H1 (cell line): ENCODE results near the gene PXMP4. TPM values are rescaled to one million over a fixed set of nuclear protein-coding genes. Genes with fewer than 3 reads are reported as not detected.

Experiments used
- CTCF ChIA-PET: fragments of 300-600 bp; sonication (Branson Sonifier 250); formaldehyde crosslinking; loops from one replicate; lab custom pipeline; 2021; ENCODE audit not compliant: partially characterized antibody; lab: Charles Lee
- POLR2A ChIA-PET: fragments of 300-600 bp; sonication (Branson Sonifier 250); formaldehyde crosslinking; loops from one replicate; lab custom pipeline; 2021; ENCODE audit warnings: inconsistent platforms; ENCODE audit not compliant: partially characterized antibody; lab: Charles Lee
- DNase-seq, 2 experiments: peaks; one replicate each; pipeline versions ENCODE4 v3.0.0 to v3.0.0-alpha.2; 2010 to 2022; ENCODE audit warnings: low spot score in 2 of 2, low read depth in 1 of 2, mixed read lengths in 1 of 2
- FAIRE-seq: peaks from 2 replicates; lab custom pipeline; 2011; peaks lifted over from hg19 to GRCh38; lab: Jason Lieb, UNC
- H2AFZ ChIP-seq: 2 replicates; pipeline ENCODE4 v1.8.1; 2012; ENCODE audit warnings: low read length, inconsistent platforms
- H2AK5ac ChIP-seq: 2 replicates; pipeline ENCODE4 v1.6.1; 2013; ENCODE audit warnings: low read depth, low read length
- H2BK120ac ChIP-seq: replicated peaks from 2 replicates; pipeline ENCODE3; 2013; ENCODE audit warnings: low read depth, low read length, inconsistent platforms
- H2BK12ac ChIP-seq: 2 replicates; pipeline ENCODE4 v1.6.1; 2013; ENCODE audit warnings: low read depth, low read length
- H2BK15ac ChIP-seq: 2 replicates; pipeline ENCODE4 v1.6.1; 2013; ENCODE audit warnings: low read length
- H2BK20ac ChIP-seq: 2 replicates; pipeline ENCODE4 v1.6.1; 2013; ENCODE audit warnings: low read length
- H2BK5ac ChIP-seq: 2 replicates; pipeline ENCODE4 v1.6.1; 2013; ENCODE audit warnings: low read depth, low read length
- H3K14ac ChIP-seq: 2 replicates; pipeline ENCODE4 v1.6.1; 2013; ENCODE audit warnings: inconsistent platforms; ENCODE audit not compliant: insufficient read length
- H3K18ac ChIP-seq: 2 replicates; pipeline ENCODE4 v1.6.1; 2013; ENCODE audit warnings: low read length; ENCODE audit errors: extremely low read depth
- H3K23ac ChIP-seq: 2 replicates; pipeline ENCODE4 v1.6.1; 2013; ENCODE audit warnings: inconsistent platforms; ENCODE audit not compliant: insufficient read length
- H3K23me2 ChIP-seq: 2 replicates; pipeline ENCODE4 v1.6.1; 2013; ENCODE audit warnings: low read depth, low read length
- H3K27ac ChIP-seq: 2 replicates; pipeline ENCODE4 v1.6.1; 2011; ENCODE audit warnings: low read depth, low read length, inconsistent platforms
- H3K27me3 ChIP-seq, 4 experiments: replicated peaks in 1 of 4; 1 replicate in 1 of 4; 2 replicates in 3 of 4; pipeline versions ENCODE4 v1.6.1 to v1.8.1; 2011 to 2013; ENCODE audit warnings: low read length in 3 of 4, mild to moderate bottlenecking in 3 of 4, inconsistent platforms in 2 of 4, mixed read lengths in 2 of 4, moderate library complexity in 1 of 4; ENCODE audit not compliant: control insufficient read depth in 3 of 4, insufficient read depth in 3 of 4; ENCODE audit errors: extremely low read depth in 1 of 4
- H3K36me3 ChIP-seq, 4 experiments: 2 replicates each; pipeline versions ENCODE4 v1.6.1 to v1.8.1; 2011 to 2013; ENCODE audit warnings: mild to moderate bottlenecking in 4 of 4, low read length in 3 of 4, moderate library complexity in 2 of 4, control low read depth in 1 of 4, inconsistent platforms in 1 of 4; ENCODE audit not compliant: insufficient read depth in 4 of 4, control insufficient read depth in 2 of 4
- H3K4ac ChIP-seq: replicated peaks from 2 replicates; pipeline ENCODE3; 2013; ENCODE audit warnings: low read length, low read depth, mixed read lengths, inconsistent platforms; ENCODE audit not compliant: insufficient read length
- H3K4me1 ChIP-seq, 4 experiments: replicated peaks in 1 of 4; 1 replicate in 1 of 4; 2 replicates in 3 of 4; pipeline versions ENCODE4 v1.6.1 to v1.8.1; 2011 to 2013; ENCODE audit warnings: low read length in 3 of 4, inconsistent platforms in 2 of 4, mixed read lengths in 1 of 4; ENCODE audit not compliant: insufficient read depth in 4 of 4, control insufficient read depth in 3 of 4
- H3K4me2 ChIP-seq, 2 experiments: 2 replicates each; pipeline versions ENCODE4 v1.6.1 to v1.8.1; 2011 to 2013; ENCODE audit warnings: low read depth in 2 of 2, low read length in 2 of 2, control low read depth in 1 of 2, inconsistent platforms in 1 of 2, mild to moderate bottlenecking in 1 of 2; ENCODE audit not compliant: insufficient read depth in 1 of 2
- H3K4me3 ChIP-seq, 4 experiments: fragments of 200-600, 300-600 bp in 1 of 4; sonication (generic), shearing (Covaris generic), sonication (Bioruptor Twin) in 1 of 4; 2 replicates each; pipeline versions ENCODE4 v1.5.1 to v1.8.1; 2011 to 2016; ENCODE audit warnings: low read length in 4 of 4, low read depth in 3 of 4, control low read depth in 2 of 4, inconsistent platforms in 2 of 4, mild to moderate bottlenecking in 2 of 4, mixed read lengths in 1 of 4, moderate library complexity in 1 of 4; ENCODE audit not compliant: insufficient read depth in 2 of 4; ENCODE audit errors: extremely low read depth in 1 of 4
- H3K56ac ChIP-seq: replicated peaks from 2 replicates; pipeline ENCODE3; 2013; ENCODE audit warnings: low read depth, mild to moderate bottlenecking, mixed read lengths, low read length, inconsistent platforms; ENCODE audit not compliant: insufficient read length
- H3K79me1 ChIP-seq: 2 replicates; pipeline ENCODE4 v1.6.1; 2013; ENCODE audit warnings: low read depth, low read length, control low read depth
- H3K79me2 ChIP-seq, 2 experiments: 2 replicates each; pipeline versions ENCODE4 v1.6.1 to v1.8.1; 2012 to 2013; ENCODE audit warnings: low read length in 2 of 2, mild to moderate bottlenecking in 2 of 2, inconsistent platforms in 1 of 2; ENCODE audit not compliant: insufficient read depth in 2 of 2, control insufficient read depth in 1 of 2
- H3K9ac ChIP-seq, 4 experiments: replicated peaks in 1 of 4; 1 replicate in 1 of 4; 2 replicates in 3 of 4; pipeline versions ENCODE4 v1.6.1 to v1.8.1; 2011 to 2013; ENCODE audit warnings: low read depth in 3 of 4, low read length in 3 of 4, control low read depth in 2 of 4, mild to moderate bottlenecking in 2 of 4, moderate library complexity in 2 of 4, inconsistent platforms in 1 of 4; ENCODE audit errors: extremely low read depth in 1 of 4
- H3K9me3 ChIP-seq, 2 experiments: 2 replicates each; pipeline versions ENCODE4 v1.6.1 to v1.8.1; 2012 to 2013; ENCODE audit warnings: mild to moderate bottlenecking in 2 of 2, moderate library complexity in 2 of 2, control low read depth in 1 of 2, inconsistent platforms in 1 of 2, low read depth in 1 of 2, low read length in 1 of 2, mixed read lengths in 1 of 2; ENCODE audit not compliant: insufficient read depth in 2 of 2
- H4K20me1 ChIP-seq, 2 experiments: replicated peaks in 1 of 2; 2 replicates each; pipeline versions ENCODE3 to v1.8.1; 2011 to 2013; ENCODE audit warnings: inconsistent platforms in 2 of 2, low read length in 2 of 2, mild to moderate bottlenecking in 1 of 2; ENCODE audit not compliant: insufficient read depth in 2 of 2, control insufficient read depth in 1 of 2
- H4K5ac ChIP-seq: 2 replicates; pipeline ENCODE4 v1.6.1; 2013; ENCODE audit warnings: low read length, low read depth, mixed read lengths, inconsistent platforms; ENCODE audit not compliant: insufficient read length
- H4K8ac ChIP-seq: 2 replicates; pipeline ENCODE4 v1.8.0; 2013; ENCODE audit warnings: mild to moderate bottlenecking, moderate library complexity, low read length, inconsistent platforms; ENCODE audit not compliant: insufficient read depth; ENCODE audit errors: extremely low read depth
- H4K91ac ChIP-seq: replicated peaks from 2 replicates; pipeline ENCODE3; 2013; ENCODE audit warnings: low read length, mixed read lengths, inconsistent platforms; ENCODE audit not compliant: insufficient read length
- BCL11A ChIP-seq, 2 experiments: IDR thresholded peaks; one replicate each; pipeline ENCODE4 v1.6.1; 2011; ENCODE audit warnings: low read depth in 2 of 2, low read length in 2 of 2, mild to moderate bottlenecking in 2 of 2
- BRCA1 ChIP-seq: IDR thresholded peaks from 2 replicates; pipeline ENCODE4 v1.6.1; 2012; ENCODE audit warnings: low read depth, low read length, improper control_type of control experiment
- EGR1 ChIP-seq: IDR thresholded peaks from 2 replicates; pipeline ENCODE4 v1.6.1; 2011; ENCODE audit warnings: low read depth, low read length, borderline replicate concordance
- GABPA ChIP-seq: IDR thresholded peaks from 2 replicates; pipeline ENCODE4 v1.6.1; 2011; ENCODE audit warnings: mild to moderate bottlenecking, low read length, moderate library complexity, borderline replicate concordance; ENCODE audit not compliant: insufficient read depth
- HDAC2 ChIP-seq, 2 experiments: fragments of 300-600 bp in 1 of 2; sonication (generic) in 1 of 2; IDR thresholded peaks; 2 replicates each; pipeline ENCODE4 v1.6.1; 2011 to 2012; ENCODE audit warnings: low read depth in 2 of 2, low read length in 2 of 2, mild to moderate bottlenecking in 2 of 2, moderate library complexity in 2 of 2, borderline replicate concordance in 1 of 2, inconsistent platforms in 1 of 2
- JUN ChIP-seq: IDR thresholded peaks from 2 replicates; pipeline ENCODE4 v1.6.1; 2011; ENCODE audit warnings: low read depth, mild to moderate bottlenecking, improper control_type of control experiment, low read length
- POU5F1 ChIP-seq: IDR thresholded peaks from 2 replicates; pipeline ENCODE4 v1.6.1; 2011; ENCODE audit warnings: low read depth, mild to moderate bottlenecking, low read length, moderate library complexity
- SRF ChIP-seq: IDR thresholded peaks from 2 replicates; pipeline ENCODE4 v1.6.1; 2011; ENCODE audit warnings: mild to moderate bottlenecking, low read depth, low read length, moderate library complexity
- SUZ12 ChIP-seq: fragments of 200-600 bp; sonication (generic); IDR thresholded peaks from 2 replicates; pipeline ENCODE4 v1.6.1; 2012; ENCODE audit warnings: mild to moderate bottlenecking, inconsistent platforms, low read length, moderate library complexity, mixed read lengths
- YY1 ChIP-seq: IDR thresholded peaks from 2 replicates; pipeline ENCODE4 v1.6.1; 2011; ENCODE audit warnings: low read depth, mild to moderate bottlenecking, low read length
- WGBS, 2 experiments: shearing (Covaris generic) in 1 of 2; methylation state at CpG; one replicate each; pipeline versions ENCODE4 v1.1.6 to v1.1.7; 2013 to 2015; ENCODE audit warnings: low lambda C conversion rate in 2 of 2, mixed read lengths in 2 of 2, inconsistent platforms in 1 of 2, low coverage in 1 of 2, missing lambda C conversion rate in 1 of 2; ENCODE audit not compliant: insufficient replicate concordance in 2 of 2, insufficient coverage in 1 of 2, insufficient read length in 1 of 2; ENCODE audit errors: extremely low coverage in 1 of 2, missing lambda C conversion rate in 1 of 2; 5-methylcytosine and 5-hydroxymethylcytosine counted together
- polyA plus RNA-seq, 7 experiments: library from polyadenylated mRNA; depleted of rRNA in 3 of 7; stranded (reverse) in 5 of 7; unstranded in 2 of 7; fragments of >200 nt in 5 of 7; fragments of 200-250 nt in 2 of 7; gene quantifications; 1 replicate in 5 of 7; 2 replicates in 1 of 7; 4 replicates in 1 of 7; pipeline versions ENCODE4 v1.2.1 to v1.2.3, GENCODE V29; 2011 to 2013; ENCODE audit warnings: missing spikeins in 2 of 7, mixed read lengths in 2 of 7
- total RNA-seq: library from RNA; stranded (reverse); fragmentation: NEBNext Ultra II Directional; extraction: Animal tissue kit (Norgen Biotek cat#: 25700); gene quantifications from 2 replicates; pipeline ENCODE4 v1.2.1, GENCODE V29; 2021
- TF ChIP-seq, protein P1 (sequence below), 3 experiments: IDR thresholded peaks; 1 replicate in 2 of 3; 2 replicates in 1 of 3; pipeline versions ENCODE4 v1.5.1 to v1.6.1; 2011; ENCODE audit warnings: low read length in 3 of 3, mild to moderate bottlenecking in 3 of 3, inconsistent platforms in 2 of 3, low read depth in 1 of 3, moderate library complexity in 1 of 3; ENCODE audit not compliant: insufficient read depth in 1 of 3; ENCODE audit errors: control extremely low read depth in 1 of 3

The PXMP4 gene
- total and polyA plus RNA-seq, 2 of the 8 experiments (the other 6 are each of a cell fraction or from before 2014, with no cell fraction given) = 3.3 to 3.4 TPM

DNA sequence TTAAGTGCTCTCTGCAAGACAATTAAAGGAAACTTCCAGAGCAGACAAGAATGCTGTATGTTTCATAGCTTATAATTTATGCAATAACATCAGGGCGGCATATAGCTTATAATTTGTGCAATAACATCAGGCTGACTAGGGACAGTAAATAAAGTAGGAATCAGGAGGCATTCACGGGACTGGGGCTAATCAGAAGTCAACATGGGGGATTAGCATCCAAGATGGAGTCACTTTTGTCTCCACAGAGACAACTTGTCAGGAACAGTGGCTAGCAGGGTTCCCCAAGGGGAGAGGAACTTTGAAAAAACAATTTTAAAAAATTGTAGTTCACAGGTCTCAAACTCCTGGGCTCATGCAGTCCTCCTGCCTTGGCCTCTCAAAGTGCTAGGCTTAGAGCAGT is 8.4 kb upstream of the PXMP4 start:
- H2BK20ac ChIP-seq = no peak overlapping the region
- 86% methylated on average over 2 of the region's 2 CpGs; no CpG with 5 or more reads in 1 of the 2 experiments for WGBS, 2 experiments
- H3K27ac ChIP-seq = no peak overlapping the region
- H3K79me1 ChIP-seq = no peaks in the 10 kb centered on the region
- no peak overlapping the region for H3K9ac ChIP-seq
- no peak for FAIRE-seq
- no peak overlapping the region for H4K5ac ChIP-seq
- no peak overlapping the region for H3K56ac ChIP-seq
- H3K27me3 ChIP-seq = no peaks in the 10 kb centered on the region
- H3K23ac ChIP-seq = no peak overlapping the region
- H2AK5ac ChIP-seq = no peak overlapping the region
- H3K36me3 ChIP-seq = no peaks in the 10 kb centered on the region
- H3K14ac ChIP-seq = no peak overlapping the region
- no peak overlapping the region for H2BK12ac ChIP-seq
- H3K4me2 ChIP-seq = no peak overlapping the region
- ChIA-PET POLR2A (no interaction called here), CTCF (interaction anchor here (0.5 kb wide), 1 partner anchor 419 kb away, joined by 3 read pairs; no protein-coding TSS in a partner anchor)
- no peak overlapping the region for H3K18ac ChIP-seq
- DNase-seq = no peak
- H4K8ac ChIP-seq = no peak overlapping the region
- peaks cover 9% of the 10 kb centered on the region for H3K23me2 ChIP-seq
- no peak overlapping the region for H4K91ac ChIP-seq
- H3K4me1 ChIP-seq = peaks cover 0 to 6% (median 4%) of the 10 kb centered on the region in 4 experiments; a peak in 5 of 7 replicates
- no peaks in the 10 kb centered on the region for H3K9me3 ChIP-seq
- H3K79me2 ChIP-seq = no peaks in the 10 kb centered on the region
- no peak overlapping the region for H2BK5ac ChIP-seq
- no peak overlapping the region for H2BK120ac ChIP-seq
- H2BK15ac ChIP-seq = no peak overlapping the region
- H4K20me1 ChIP-seq = no peaks in the 10 kb centered on the region
- H3K4me3 ChIP-seq = no peak overlapping the region
- no peak overlapping the region for H3K4ac ChIP-seq
- no peak overlapping the region for H2AFZ ChIP-seq
- TF ChIP-seq BRCA1 = no peak
- TF ChIP-seq JUN = no peak
- no peak for TF ChIP-seq POU5F1
- no peak for TF ChIP-seq HDAC2 (IDR thresholded peaks at IDR 0.05; ENCODE audit: borderline replicate concordance in 1 of 2, low read depth in 2 of 2, low read length in 2 of 2)
- TF ChIP-seq, protein P1, sequence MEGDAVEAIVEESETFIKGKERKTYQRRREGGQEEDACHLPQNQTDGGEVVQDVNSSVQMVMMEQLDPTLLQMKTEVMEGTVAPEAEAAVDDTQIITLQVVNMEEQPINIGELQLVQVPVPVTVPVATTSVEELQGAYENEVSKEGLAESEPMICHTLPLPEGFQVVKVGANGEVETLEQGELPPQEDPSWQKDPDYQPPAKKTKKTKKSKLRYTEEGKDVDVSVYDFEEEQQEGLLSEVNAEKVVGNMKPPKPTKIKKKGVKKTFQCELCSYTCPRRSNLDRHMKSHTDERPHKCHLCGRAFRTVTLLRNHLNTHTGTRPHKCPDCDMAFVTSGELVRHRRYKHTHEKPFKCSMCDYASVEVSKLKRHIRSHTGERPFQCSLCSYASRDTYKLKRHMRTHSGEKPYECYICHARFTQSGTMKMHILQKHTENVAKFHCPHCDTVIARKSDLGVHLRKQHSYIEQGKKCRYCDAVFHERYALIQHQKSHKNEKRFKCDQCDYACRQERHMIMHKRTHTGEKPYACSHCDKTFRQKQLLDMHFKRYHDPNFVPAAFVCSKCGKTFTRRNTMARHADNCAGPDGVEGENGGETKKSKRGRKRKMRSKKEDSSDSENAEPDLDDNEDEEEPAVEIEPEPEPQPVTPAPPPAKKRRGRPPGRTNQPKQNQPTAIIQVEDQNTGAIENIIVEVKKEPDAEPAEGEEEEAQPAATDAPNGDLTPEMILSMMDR (IDR thresholded peaks at IDR 0.05; ENCODE audit: control extremely low read depth in 1 of 3, insufficient read depth in 1 of 3, low read depth in 1 of 3, low read length in 3 of 3) = no peak
- no peak for TF ChIP-seq GABPA
- TF ChIP-seq EGR1 = no peak
- no peak for TF ChIP-seq SUZ12
- no peak for TF ChIP-seq BCL11A (IDR thresholded peaks at IDR 0.05; ENCODE audit: low read depth in 2 of 2, low read length in 2 of 2)
- no peak for TF ChIP-seq SRF
- no peak for TF ChIP-seq YY1
